Activated CD8-positive, alpha-beta memory T cell treated with anti-CD3 and anti-CD28 coated beads, Interleukin-2, amount 50 U/mL, for 48 hours (primary cell): ENCODE results near the gene SMPD1.

Experiments used
- DNase-seq: peaks from one replicate; pipeline ENCODE4 v3.0.0-alpha.2; 2020

The SMPD1 gene

DNA sequence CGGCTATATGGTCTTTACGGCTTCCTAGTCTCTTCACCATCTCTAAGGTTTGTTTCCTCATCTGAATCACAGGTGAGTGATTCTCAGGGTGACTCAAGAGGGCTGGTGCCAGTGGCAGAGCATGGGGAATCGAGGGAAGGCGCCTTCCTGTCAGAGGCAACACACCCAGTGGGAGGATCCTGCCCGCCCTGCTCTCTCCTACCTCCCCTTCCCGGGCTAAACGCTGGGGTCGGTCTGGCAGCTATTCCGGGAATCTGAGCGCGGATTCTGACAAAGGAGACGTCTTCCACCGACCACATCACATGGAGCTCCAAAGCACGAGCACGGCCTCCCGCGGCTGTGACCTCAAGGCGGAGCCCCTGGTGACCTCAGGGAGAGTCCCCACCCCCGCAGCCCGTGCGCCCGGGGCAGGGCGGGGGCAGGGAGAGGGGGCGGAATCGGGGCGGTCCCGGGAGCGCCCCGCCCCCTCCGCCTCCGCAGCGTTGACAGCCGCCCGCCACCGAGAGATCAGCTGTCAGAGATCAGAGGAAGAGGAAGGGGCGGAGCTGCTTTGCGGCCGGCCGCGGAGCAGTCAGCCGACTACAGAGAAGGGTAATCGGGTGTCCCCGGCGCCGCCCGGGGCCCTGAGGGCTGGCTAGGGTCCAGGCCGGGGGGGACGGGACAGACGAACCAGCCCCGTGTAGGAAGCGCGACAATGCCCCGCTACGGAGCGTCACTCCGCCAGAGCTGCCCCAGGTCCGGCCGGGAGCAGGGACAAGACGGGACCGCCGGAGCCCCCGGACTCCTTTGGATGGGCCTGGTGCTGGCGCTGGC lies at the start of gene SMPD1:
Gene SMPD1 (plus strand): TSS at position 570 of the 813 bp plus-strand sequence. CDS start 125 bp downstream, at position 695.
- DNase-seq = peak; percentile 96

GRCh38 chr11:6345366-6345765 lies 44.9 kb upstream of the SMPD1 start:
- no peak for DNase-seq

- DNase-seq = no peak
Measured at GRCh38 chr11:6350043-6350442, 40.2 kb upstream of the SMPD1 start.

- DNase-seq = no peak
Measured at GRCh38 chr11:6350486-6350885, 39.8 kb upstream of the SMPD1 start.

DNA sequence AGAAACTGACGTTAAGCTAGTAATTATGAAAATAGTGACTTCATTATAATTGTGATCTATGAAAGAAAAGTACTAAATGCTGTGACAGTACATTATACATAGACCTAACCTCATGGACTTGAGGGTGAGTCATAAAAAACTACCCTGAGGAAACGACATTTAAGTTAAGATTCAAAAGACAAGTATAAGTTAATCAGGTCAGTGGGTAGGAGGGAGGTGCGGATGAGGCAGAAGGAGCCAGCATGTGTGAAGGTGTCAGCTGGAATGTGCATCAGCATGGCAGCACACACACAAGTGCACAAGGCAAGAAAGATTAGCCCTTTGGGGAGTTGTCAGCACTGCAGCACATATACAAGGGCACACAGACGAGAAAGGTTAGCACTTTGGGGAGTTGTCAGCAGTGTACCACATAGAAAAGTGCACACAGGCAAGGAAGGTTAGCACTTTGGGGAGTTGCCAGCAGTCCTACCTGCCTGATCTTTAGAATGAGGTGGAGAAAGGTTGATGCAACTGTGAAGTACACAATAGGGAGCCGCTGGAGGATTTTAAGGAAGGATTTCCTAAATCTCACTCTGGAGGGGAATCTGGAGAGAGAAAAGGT lies 38.4 kb upstream of the SMPD1 start:
- DNase-seq = no peak

- peak; percentile 82 for DNase-seq
Measured at GRCh38 chr11:6353367-6353987, 36.8 kb upstream of the SMPD1 start.

GRCh38 chr11:6354651-6355485 lies 35.4 kb upstream of the SMPD1 start:
- DNase-seq = no peak

DNA sequence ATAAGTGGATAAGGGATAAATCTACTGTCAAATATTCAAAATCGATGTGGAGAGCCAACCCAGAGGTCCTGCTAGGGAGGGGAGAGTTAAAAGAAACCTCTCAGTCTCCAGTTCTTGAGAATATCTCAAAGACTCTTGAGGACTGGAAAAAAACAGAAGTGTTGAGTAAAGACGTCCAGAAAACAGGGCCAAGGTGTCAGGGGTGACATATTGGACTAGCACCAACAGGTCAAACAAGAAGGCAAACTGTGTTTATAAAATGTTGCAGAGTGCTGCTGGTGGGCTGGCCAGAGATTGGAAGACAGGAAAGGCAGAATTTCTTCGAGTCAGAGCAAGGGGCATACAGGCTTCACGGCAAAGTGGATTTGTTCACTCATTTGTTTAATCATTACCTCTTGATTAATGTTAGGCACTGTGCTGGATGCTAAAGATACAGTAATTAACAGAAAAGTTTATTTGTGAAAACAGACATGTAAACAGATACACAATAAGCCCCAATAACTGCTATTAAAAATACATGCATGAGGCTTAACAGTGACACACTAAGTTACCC lies 33.7 kb upstream of the SMPD1 start:
- no peak for DNase-seq

DNA sequence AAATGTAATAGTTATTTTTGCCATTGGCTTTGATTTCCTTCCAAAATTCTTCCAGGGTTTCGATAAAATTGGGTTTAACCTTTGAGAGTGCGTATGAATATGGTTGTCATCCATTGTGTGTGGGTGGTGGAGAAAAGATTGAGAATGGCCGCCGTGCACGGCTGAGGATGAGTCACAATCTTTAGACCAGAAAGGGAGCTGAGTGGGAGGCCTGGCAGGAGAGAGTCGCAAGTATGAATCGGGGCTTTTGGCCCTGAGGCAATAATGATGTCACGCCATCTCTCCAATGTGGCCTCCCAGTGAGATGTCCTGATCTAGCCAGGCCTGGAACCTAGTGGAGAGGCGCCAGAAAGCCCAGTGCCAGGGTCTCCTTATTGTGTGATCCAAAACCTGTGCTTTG lies 33.1 kb upstream of the SMPD1 start:
- peak; percentile 74 for DNase-seq

GRCh38 chr11:6360183-6360582 lies 30.1 kb upstream of the SMPD1 start:
- no peak for DNase-seq

DNA sequence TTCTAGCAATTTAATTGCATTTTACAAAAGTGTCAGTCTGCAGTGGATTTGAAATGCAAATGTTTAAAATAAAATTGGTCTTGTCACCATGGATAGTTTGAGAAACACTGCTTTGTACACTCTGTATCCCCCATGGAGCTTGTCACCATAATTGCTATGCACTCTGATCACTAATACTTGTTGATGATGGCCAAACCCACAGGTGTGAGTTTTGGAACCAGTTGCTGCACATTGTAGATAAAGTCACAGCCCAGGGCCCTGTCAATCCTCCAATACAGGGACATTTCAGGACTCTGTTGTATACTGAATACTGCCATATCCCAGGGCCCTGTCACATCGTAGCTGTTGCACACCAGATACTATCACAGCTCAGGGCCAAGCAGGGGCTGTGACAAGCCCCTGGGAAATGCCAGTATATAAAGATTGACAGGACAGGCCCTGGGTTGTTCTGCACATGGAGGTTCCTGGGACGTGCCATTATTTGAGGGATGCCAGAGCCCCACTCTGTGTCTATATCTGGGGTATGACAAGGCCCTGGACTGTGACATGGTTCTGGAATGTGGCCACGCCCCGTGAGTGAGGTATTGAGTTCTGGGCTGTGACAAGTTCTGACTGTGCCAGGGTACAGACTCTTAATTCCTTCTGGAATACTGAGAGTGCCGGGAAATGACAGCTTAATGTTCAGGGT lies 27.9 kb upstream of the SMPD1 start:
- DNase-seq = no peak

GRCh38 chr11:6362873-6363678 lies 27.2 kb upstream of the SMPD1 start:
- DNase-seq = peak; percentile 84

DNA sequence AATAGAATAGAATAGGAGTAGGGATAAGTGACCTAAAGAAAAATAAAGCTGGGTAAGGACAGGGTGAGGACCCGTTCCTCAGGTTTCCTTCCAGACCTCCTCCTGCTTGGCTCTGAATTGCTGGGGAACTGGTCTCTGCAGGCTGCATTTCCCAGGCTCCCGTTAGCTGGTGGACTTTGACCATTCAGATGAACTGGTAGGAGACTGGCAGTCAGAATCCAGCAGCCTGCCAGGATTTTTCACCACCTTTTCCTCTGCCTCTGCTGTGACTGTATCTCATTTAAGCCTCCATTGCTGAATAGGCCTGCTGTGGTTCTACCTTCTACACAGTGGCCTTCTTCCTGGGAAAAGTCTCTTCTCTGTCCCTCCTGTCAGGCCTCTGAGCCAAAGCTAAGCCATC lies 24.6 kb upstream of the SMPD1 start:
- DNase-seq = no peak

DNA sequence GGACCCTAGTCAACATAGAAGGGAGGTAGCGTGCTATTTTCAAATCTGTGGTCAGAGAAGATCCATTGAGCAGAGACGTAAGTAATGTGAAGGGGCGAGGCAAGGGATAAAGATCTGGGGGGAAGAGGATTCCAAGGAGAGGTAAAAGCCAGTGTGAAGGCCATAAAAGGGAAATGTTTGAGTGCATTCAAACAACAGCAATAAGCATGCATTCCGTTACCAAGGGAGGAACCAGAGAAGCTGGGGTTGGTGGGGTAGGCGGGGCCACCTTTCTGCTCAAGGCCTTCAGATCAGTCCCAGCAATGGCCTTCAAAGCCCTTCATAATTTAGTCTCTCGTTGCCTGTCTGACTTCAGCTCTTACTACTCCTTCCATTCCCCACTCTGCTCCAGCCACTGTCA lies 18.4 kb upstream of the SMPD1 start:
- no peak for DNase-seq

GRCh38 chr11:6377902-6378639 lies 12.2 kb upstream of the SMPD1 start:
- no peak for DNase-seq

GRCh38 chr11:6378640-6378989 lies 11.7 kb upstream of the SMPD1 start:
- DNase-seq = no peak

- DNase-seq = no peak
Measured at GRCh38 chr11:6385046-6385777, 5.1 kb upstream of the SMPD1 start.

- DNase-seq = no peak
Measured at GRCh38 chr11:6387811-6388599, 2.3 kb upstream of the SMPD1 start.

- no peak for DNase-seq
Measured at GRCh38 chr11:6388748-6389147, 1.5 kb upstream of the SMPD1 start.
